ENCODE results near the gene TSPAN15.

Gene TSPAN15

GRCh38 chr10:69418052-69418752, 33.1 kb upstream of the TSPAN15 start:
- no peak for DNase-seq

- DNase-seq: no peak
These were observed 32.0 kb upstream of the TSPAN15 start for GRCh38 chr10:69419096-69419743.

- no peak for DNase-seq
These were observed 31.5 kb upstream of the TSPAN15 start for GRCh38 chr10:69419744-69420126.

- DNase-seq: no peak
These were observed 29.5 kb upstream of the TSPAN15 start for GRCh38 chr10:69421611-69422308.

- no peak for DNase-seq
These were observed 28.6 kb upstream of the TSPAN15 start for GRCh38 chr10:69422676-69423075.

- no peak for DNase-seq
These were observed 26.2 kb upstream of the TSPAN15 start for GRCh38 chr10:69425041-69425440.

GRCh38 chr10:69425511-69426298, 25.6 kb upstream of the TSPAN15 start:
- DNase-seq: no peak

GRCh38 chr10:69426376-69426727, 24.9 kb upstream of the TSPAN15 start:
- DNase-seq: no peak

GRCh38 chr10:69428165-69428564, 23.1 kb upstream of the TSPAN15 start:
- DNase-seq: no peak

- no peak for DNase-seq
These were observed 17.1 kb upstream of the TSPAN15 start for GRCh38 chr10:69434169-69434568.

GRCh38 chr10:69434926-69435325, 16.3 kb upstream of the TSPAN15 start:
- no peak for DNase-seq

- DNase-seq: no peak
These were observed 15.2 kb upstream of the TSPAN15 start for GRCh38 chr10:69435966-69436520.

- DNase-seq: no peak
These were observed 13.7 kb upstream of the TSPAN15 start for GRCh38 chr10:69437321-69438259.

- DNase-seq: peak; percentile 64
These were observed 12.5 kb upstream of the TSPAN15 start for GRCh38 chr10:69438536-69439349.

GRCh38 chr10:69439350-69439739, 11.9 kb upstream of the TSPAN15 start:
- DNase-seq: peak; percentile 88

- peak; percentile 90 for DNase-seq
These were observed 11.3 kb upstream of the TSPAN15 start for GRCh38 chr10:69439813-69440506.

GRCh38 chr10:69443354-69443753, 7.9 kb upstream of the TSPAN15 start:
- no peak for DNase-seq

- DNase-seq: peak; percentile 59
These were observed 6.2 kb upstream of the TSPAN15 start for GRCh38 chr10:69445041-69445440.

GRCh38 chr10:69446229-69446628, 5.0 kb upstream of the TSPAN15 start:
- peak; percentile 27 for DNase-seq

- peak; percentile 90 for DNase-seq
These were observed 4.6 kb upstream of the TSPAN15 start for GRCh38 chr10:69446650-69447151.

Measured in HCEC 1CT (cell line).